Gastrocnemius medialis (tissue), 4 donors: ENCODE data around the gene STK39. TPM values are rescaled to one million over a fixed set of nuclear protein-coding genes. Genes with fewer than 3 reads are reported as not detected.

Experiments
- ATAC-seq, 2 donors: fragments of 150-250 bp; one replicate each; pipeline ENCODE4 v1.9.1; 2016
- DNase-seq, 2 donors: peaks; one replicate each; pipeline ENCODE4 v3.0.0-alpha.2; 2019
- H3K27ac ChIP-seq, 4 donors: fragments of 200-600 bp; sonication (generic); 1 replicate in 1 of 4; 2 replicates in 3 of 4; pipeline ENCODE4 v1.5.1; 2016 to 2018; ENCODE audit warnings: mild to moderate bottlenecking in 2 of 4, moderate library complexity in 1 of 4
- H3K27me3 ChIP-seq, 3 donors: fragments of 200-600 bp; sonication (generic) in 2 of 3; 1 replicate in 1 of 3; 2 replicates in 2 of 3; pipeline versions ENCODE4 v1.5.1 to v1.6.0; 2016 to 2019; ENCODE audit warnings: mild to moderate bottlenecking in 1 of 3, moderate library complexity in 1 of 3
- H3K36me3 ChIP-seq, 2 donors: fragments of 200-600 bp; sonication (generic) in 1 of 2; one replicate each; pipeline ENCODE4 v1.5.1; 2017 to 2018
- H3K4me1 ChIP-seq, 2 donors: fragments of 200-600 bp; sonication (generic) in 1 of 2; one replicate each; pipeline ENCODE4 v1.5.1; 2016 to 2017; ENCODE audit warnings: mild to moderate bottlenecking in 2 of 2
- H3K4me3 ChIP-seq, 4 donors: fragments of 200-600 bp; sonication (generic) in 3 of 4; 1 replicate in 1 of 4; 2 replicates in 3 of 4; pipeline ENCODE4 v1.5.1; 2016 to 2019; ENCODE audit warnings: mild to moderate bottlenecking in 2 of 4
- H3K9me3 ChIP-seq, 3 donors: fragments of 200-600 bp; sonication (generic) in 2 of 3; 1 replicate in 1 of 3; 2 replicates in 2 of 3; pipeline ENCODE4 v1.5.1; 2016 to 2019
- POLR2A ChIP-seq, 2 donors: fragments of 450-650 bp; IDR thresholded peaks; one replicate each; pipeline ENCODE4 v1.6.1; 2017; ENCODE audit warnings: antibody characterized with exemption in 2 of 2, mild to moderate bottlenecking in 2 of 2, moderate library complexity in 2 of 2
- in situ Hi-C, 4 donors: fragments of 200-750 bp; cut with MboI; loops; one replicate each; pipeline versions ENCODE4 v1.15.0 to v1.8.0; 2017; ENCODE audit warnings: low sequenced_read_pairs in 4 of 4
- intact Hi-C: fragments of 100-400 bp; cut with DNase I; formaldehyde crosslinking; loops from one replicate; pipeline ENCODE4 v1.15.1; 2023; ENCODE audit warnings: low total_unique reads
- total RNA-seq, 4 donors: library from RNA; depleted of rRNA; stranded (reverse); fragments of >200 nt; gene quantifications; one replicate each; pipeline versions ENCODE4 v1.1.0 to v1.2.3, GENCODE V29; 2016
- TF ChIP-seq, protein P1 (sequence below), 5 experiments: fragments of 450-650 bp in 3 of 5; fragments of 200-600 bp in 2 of 5; sonication (generic) in 2 of 5; IDR thresholded peaks in 4 of 5; conservative IDR thresholded peaks in 1 of 5; 1 replicate in 4 of 5; 2 replicates in 1 of 5; pipeline ENCODE4 v1.5.1; 2016 to 2019; ENCODE audit warnings: antibody characterized with exemption in 5 of 5, mild to moderate bottlenecking in 3 of 5, moderate library complexity in 3 of 5

STK39 gene
- total RNA-seq, 4 donors from 2014 or later, result 0.66 to 2.9 (median 1.9) TPM

- Histone ChIP-seq H3K36me3 (no peaks in the 10 kb centered on the region), H3K4me3 (no peak overlapping the region), H3K4me1 (no peaks in the 10 kb centered on the region), H3K27me3 (no peaks in the 10 kb centered on the region), H3K27ac (no peak overlapping the region), H3K9me3 (no peaks in the 10 kb centered on the region)
- in situ Hi-C loops, result no loop called here
- DNase-seq (no peak), ATAC-seq (no peak)
- TF ChIP-seq POLR2A (IDR thresholded peaks at IDR 0.05), result no peak
- TF ChIP-seq, protein P1, sequence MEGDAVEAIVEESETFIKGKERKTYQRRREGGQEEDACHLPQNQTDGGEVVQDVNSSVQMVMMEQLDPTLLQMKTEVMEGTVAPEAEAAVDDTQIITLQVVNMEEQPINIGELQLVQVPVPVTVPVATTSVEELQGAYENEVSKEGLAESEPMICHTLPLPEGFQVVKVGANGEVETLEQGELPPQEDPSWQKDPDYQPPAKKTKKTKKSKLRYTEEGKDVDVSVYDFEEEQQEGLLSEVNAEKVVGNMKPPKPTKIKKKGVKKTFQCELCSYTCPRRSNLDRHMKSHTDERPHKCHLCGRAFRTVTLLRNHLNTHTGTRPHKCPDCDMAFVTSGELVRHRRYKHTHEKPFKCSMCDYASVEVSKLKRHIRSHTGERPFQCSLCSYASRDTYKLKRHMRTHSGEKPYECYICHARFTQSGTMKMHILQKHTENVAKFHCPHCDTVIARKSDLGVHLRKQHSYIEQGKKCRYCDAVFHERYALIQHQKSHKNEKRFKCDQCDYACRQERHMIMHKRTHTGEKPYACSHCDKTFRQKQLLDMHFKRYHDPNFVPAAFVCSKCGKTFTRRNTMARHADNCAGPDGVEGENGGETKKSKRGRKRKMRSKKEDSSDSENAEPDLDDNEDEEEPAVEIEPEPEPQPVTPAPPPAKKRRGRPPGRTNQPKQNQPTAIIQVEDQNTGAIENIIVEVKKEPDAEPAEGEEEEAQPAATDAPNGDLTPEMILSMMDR (IDR thresholded peaks at IDR 0.05 in 4 of 5, conservative IDR thresholded peaks at IDR 0.05 in 1 of 5), result no peak
- intact Hi-C loops, result no loop called here
Measured at GRCh38 chr2:167957662-167958061, 289.7 kb downstream of the STK39 start.

- intact Hi-C loops, result no loop called here
- Histone ChIP-seq H3K36me3 (no peaks in the 10 kb centered on the region), H3K9me3 (no peaks in the 10 kb centered on the region), H3K27ac (no peak overlapping the region), H3K27me3 (no peaks in the 10 kb centered on the region), H3K4me3 (no peak overlapping the region), H3K4me1 (no peaks in the 10 kb centered on the region)
- in situ Hi-C loops, result no loop called here
- ATAC-seq (no peak), DNase-seq (no peak)
- TF ChIP-seq, protein P1 (IDR thresholded peaks at IDR 0.05 in 4 of 5, conservative IDR thresholded peaks at IDR 0.05 in 1 of 5), result no peak
- TF ChIP-seq POLR2A (IDR thresholded peaks at IDR 0.05), result no peak
Measured at GRCh38 chr2:167955264-167955906, 292.0 kb downstream of the STK39 start.

DNA sequence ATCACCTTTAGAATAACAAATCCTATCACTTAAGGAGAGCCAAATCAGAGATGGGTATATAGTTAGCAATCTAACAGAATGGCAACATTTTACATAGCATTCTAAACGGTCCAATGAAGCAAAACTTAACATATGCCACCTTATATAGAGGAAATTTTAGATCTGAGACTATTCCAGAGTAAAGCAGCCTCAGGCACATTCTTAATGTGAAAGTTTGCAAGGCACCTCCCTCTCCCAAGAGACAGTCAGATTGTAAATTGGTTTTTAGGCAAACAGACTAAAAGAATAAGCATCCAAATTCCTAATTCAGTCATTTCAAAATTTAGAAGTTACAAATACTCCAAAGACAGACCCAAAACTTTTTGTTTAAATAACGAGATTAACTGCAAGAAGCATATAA lies 292.9 kb downstream of the STK39 start:
- H3K36me3 ChIP-seq, result no peaks in the 10 kb centered on the region
- intact Hi-C loops, result no loop called here
- no peaks in the 10 kb centered on the region for H3K9me3 ChIP-seq
- no peak overlapping the region for H3K27ac ChIP-seq
- H3K4me3 ChIP-seq, result no peak overlapping the region
- ATAC-seq (no peak), DNase-seq (no peak)
- no peaks in the 10 kb centered on the region for H3K27me3 ChIP-seq
- TF ChIP-seq, protein P1 (IDR thresholded peaks at IDR 0.05 in 4 of 5, conservative IDR thresholded peaks at IDR 0.05 in 1 of 5), result no peak
- TF ChIP-seq POLR2A (IDR thresholded peaks at IDR 0.05), result no peak
- H3K4me1 ChIP-seq, result no peaks in the 10 kb centered on the region
- in situ Hi-C loops, result no loop called here

DNA sequence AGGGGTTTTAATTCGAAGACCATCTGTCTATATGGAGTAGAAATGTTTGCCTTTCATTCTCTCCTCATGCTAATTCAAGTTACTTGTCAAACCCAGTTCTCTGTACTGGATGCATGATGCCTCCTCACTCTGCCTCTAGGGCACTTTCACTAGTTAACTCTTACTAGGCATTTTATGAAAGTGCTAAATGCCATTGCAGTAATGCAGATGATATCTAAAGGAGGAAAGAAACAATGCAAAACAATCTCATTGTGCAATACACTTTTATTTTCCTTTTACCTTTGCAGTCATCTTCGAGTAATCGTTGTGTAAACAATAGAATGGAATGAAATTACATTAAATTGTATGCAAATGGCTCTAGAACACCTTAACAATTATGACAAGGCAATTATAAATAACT lies 293.6 kb downstream of the STK39 start:
- Histone ChIP-seq H3K4me1 (no peaks in the 10 kb centered on the region), H3K27me3 (no peaks in the 10 kb centered on the region), H3K27ac (no peak overlapping the region), H3K9me3 (no peaks in the 10 kb centered on the region), H3K4me3 (no peak overlapping the region), H3K36me3 (no peaks in the 10 kb centered on the region)
- intact Hi-C loops (no loop called here), in situ Hi-C loops (no loop called here)
- TF ChIP-seq, protein P1 (IDR thresholded peaks at IDR 0.05 in 4 of 5, conservative IDR thresholded peaks at IDR 0.05 in 1 of 5), result no peak
- TF ChIP-seq POLR2A (IDR thresholded peaks at IDR 0.05), result no peak
- DNase-seq (no peak), ATAC-seq (no peak)

GRCh38 chr2:167950571-167950970 lies 296.8 kb downstream of the STK39 start:
- Histone ChIP-seq H3K27me3 (no peaks in the 10 kb centered on the region), H3K36me3 (no peaks in the 10 kb centered on the region), H3K4me3 (no peak overlapping the region), H3K4me1 (no peaks in the 10 kb centered on the region), H3K27ac (no peak overlapping the region), H3K9me3 (no peaks in the 10 kb centered on the region)
- TF ChIP-seq POLR2A (IDR thresholded peaks at IDR 0.05), result no peak
- TF ChIP-seq, protein P1 (IDR thresholded peaks at IDR 0.05 in 4 of 5, conservative IDR thresholded peaks at IDR 0.05 in 1 of 5), result no peak
- intact Hi-C loops, result no loop called here
- DNase-seq (no peak), ATAC-seq (no peak)
- in situ Hi-C loops, result no loop called here
